Measurements from ENCODE around the gene CENPA.

GRCh38 chr2:26785431-26786206 lies at the start of gene CENPA:
- TF ChIP-seq POLR2A (IDR thresholded peaks at IDR 0.05) (peak in 1 of 2 donors; percentile 19), CTCF (IDR thresholded peaks at IDR 0.05) (peak; percentile 27 to 43 (median 36))
